Measurements from ENCODE around the gene MYO1C. TPM values are rescaled to one million over a fixed set of nuclear protein-coding genes. Genes with fewer than 3 reads are reported as not detected.
"Not testable (repeated sequence)": the region's sequence is repeated elsewhere in the genome, so short reads cannot be mapped to it uniquely, and the experiment has no call there.

Gene MYO1C
- total RNA-seq, 4 donors from 2014 or later = 103 to 145 (median 121) TPM

GRCh38 chr17:1511290-1511689 is 18.8 kb upstream of the MYO1C start:
- 40 to 43% methylated on average over 11 of the region's 11 CpGs for WGBS, 2 donors
- H3K4me1 ChIP-seq = peaks cover 55 to 85% of the 10 kb centered on the region in 2 donors
- H3K9me3 ChIP-seq = no peaks in the 10 kb centered on the region
- no peaks in the 10 kb centered on the region for H3K27me3 ChIP-seq
- intact Hi-C loops (cut with DNase I) = loop anchor here (10.0 kb wide), 1 partner anchor 236 kb away; the partner anchor contains the start of genes BHLHA9 and TRARG1
- peaks cover 13 to 26% of the 10 kb centered on the region in 2 donors for H3K36me3 ChIP-seq
- peak overlapping the region; percentile 82 to 90 (median 88) for H3K27ac ChIP-seq
- H3K4me3 ChIP-seq (replicated peaks in 1 of 3) = no peak overlapping the region
- TF ChIP-seq POLR2A (IDR thresholded peaks at IDR 0.05) (no peak), CTCF (IDR thresholded peaks at IDR 0.05) (no peak)
- peak in 1 of 2 donors; percentile 25 for DNase-seq

- intact Hi-C loops (cut with DNase I) = no loop called here
- peaks cover 56 to 93% of the 10 kb centered on the region in 2 donors for H3K4me1 ChIP-seq
Measured at GRCh38 chr17:1509290-1509881, 16.9 kb upstream of the MYO1C start.

GRCh38 chr17:1508709-1509108 is 16.2 kb upstream of the MYO1C start:
- H3K27me3 ChIP-seq; intact Hi-C loops (cut with DNase I); H3K9me3 ChIP-seq; DNase-seq; H3K27ac ChIP-seq; H3K4me3 ChIP-seq (replicated peaks in 1 of 3): not testable (repeated sequence)
- Histone ChIP-seq H3K4me1 (peaks cover 54 to 87% of the 10 kb centered on the region in 2 donors), H3K36me3 (peaks cover 13 to 25% of the 10 kb centered on the region in 2 donors)
- WGBS, 2 donors = 89 to 98% methylated on average over 8 to 23 of the region's 25 CpGs

More at GRCh38 chr17:1509290-1509881, 16.9 kb upstream of the MYO1C start:
- 80 to 81% methylated on average over 7 of the region's 7 CpGs for WGBS, 2 donors
- Histone ChIP-seq H3K36me3 (peaks cover 13 to 26% of the 10 kb centered on the region in 2 donors), H3K4me3 (replicated peaks in 1 of 3) (no peak overlapping the region), H3K9me3 (no peaks in the 10 kb centered on the region), H3K27ac (no peak overlapping the region), H3K27me3 (no peaks in the 10 kb centered on the region)
- DNase-seq = no peak
- TF ChIP-seq POLR2A (IDR thresholded peaks at IDR 0.05) (no peak), CTCF (IDR thresholded peaks at IDR 0.05) (no peak)

- intact Hi-C loops (cut with DNase I) = no loop called here
Measured at GRCh38 chr17:1506649-1507267, 14.3 kb upstream of the MYO1C start.

GRCh38 chr17:1505586-1505985 is 13.1 kb upstream of the MYO1C start:
- Histone ChIP-seq H3K9me3 (no peaks in the 10 kb centered on the region), H3K4me3 (replicated peaks in 1 of 3) (no peak overlapping the region), H3K27me3 (no peaks in the 10 kb centered on the region), H3K27ac (peak overlapping the region; percentile 74 to 83 (median 78)), H3K4me1 (peaks cover 26 to 56% of the 10 kb centered on the region in 2 donors), H3K36me3 (peaks cover 8 to 17% of the 10 kb centered on the region in 2 donors)
- DNase-seq = peak; percentile 33 to 43
- intact Hi-C loops (cut with DNase I) = no loop called here
- 33 to 38% methylated on average over 5 of the region's 5 CpGs for WGBS, 2 donors
- TF ChIP-seq POLR2A (IDR thresholded peaks at IDR 0.05) (no peak), CTCF (IDR thresholded peaks at IDR 0.05) (no peak)

More at GRCh38 chr17:1506649-1507267, 14.3 kb upstream of the MYO1C start:
- Histone ChIP-seq H3K36me3 (peaks cover 8 to 17% of the 10 kb centered on the region in 2 donors), H3K4me1 (peaks cover 38 to 68% of the 10 kb centered on the region in 2 donors), H3K27ac (peak overlapping the region; percentile 74 to 83 (median 78)), H3K27me3 (no peaks in the 10 kb centered on the region), H3K4me3 (replicated peaks in 1 of 3) (no peak overlapping the region), H3K9me3 (no peaks in the 10 kb centered on the region)
- TF ChIP-seq POLR2A (IDR thresholded peaks at IDR 0.05) = peak in 1 of 2 donors; percentile 36
- TF ChIP-seq CTCF (IDR thresholded peaks at IDR 0.05) = peak in 1 of 6 experiments; percentile 2
- 18 to 38% methylated on average over 13 of the region's 13 CpGs for WGBS, 2 donors
- peak; percentile 93 for DNase-seq

Measured in thyroid gland (tissue), 4 donors.